ENCODE measurements around the gene CCNG2. TPM values are rescaled to one million over a fixed set of nuclear protein-coding genes. Genes with fewer than 3 reads are reported as not detected.

CCNG2 gene
- total RNA-seq, 1 experiment from 2014 or later: 34.1 TPM

- H3K4me3 ChIP-seq (replicated peaks in 1 of 2; ENCODE audit: low read depth in 1 of 2, low read length in 2 of 2): no peak overlapping the region
- ChIA-PET CTCF (no interaction called here), POLR2A (no interaction called here), RAD21 (ENCODE audit: low non-redundant PET in 1 of 2, low total read pairs in 2 of 2, uncharacterized antibody in 2 of 2, unreplicated experiment in 2 of 2) (no interaction called here)
- H3K4me2 ChIP-seq (ENCODE audit: low read length): no peak overlapping the region
- no peaks in the 10 kb centered on the region for H3K4me1 ChIP-seq (ENCODE audit: control insufficient read depth in 1 of 2, insufficient read depth in 2 of 2, low read length in 2 of 2)
- no peak for DNase-seq (ENCODE audit: low read depth, low spot score)
- intact Hi-C loops (cut with micrococcal nuclease): no loop called here
- H3K27ac ChIP-seq (ENCODE audit: low read depth, low read length): no peak overlapping the region
- H4K20me1 ChIP-seq (ENCODE audit: insufficient read depth): no peaks in the 10 kb centered on the region
- no peak overlapping the region for H2AFZ ChIP-seq (ENCODE audit: low read depth, low read length, poor library complexity, severe bottlenecking)
- H3K27me3 ChIP-seq (ENCODE audit: insufficient read depth, low read length): no peaks in the 10 kb centered on the region
- no peak overlapping the region for H3K9ac ChIP-seq (ENCODE audit: low read length)
- no peaks in the 10 kb centered on the region for H3K9me3 ChIP-seq (ENCODE audit: control insufficient read depth in 1 of 2, insufficient read depth in 1 of 2, low read depth in 1 of 2, low read length in 2 of 2)
- TF ChIP-seq POLR2A (IDR thresholded peaks at IDR 0.05; ENCODE audit: borderline replicate concordance, extremely low read depth, insufficient read depth, insufficient read length) (no peak), POLR2AphosphoS5 (IDR thresholded peaks at IDR 0.05; ENCODE audit: low read depth, low read length) (no peak), YY1 (IDR thresholded peaks at IDR 0.05; ENCODE audit: extremely low read depth, insufficient replicate concordance, low read depth, low read length) (no peak), ELF1 (IDR thresholded peaks at IDR 0.05; ENCODE audit: borderline replicate concordance, low read depth) (no peak)
- no peaks in the 10 kb centered on the region for H3K9me2 ChIP-seq (ENCODE audit: insufficient read depth)
- H3K36me3 ChIP-seq (ENCODE audit: control insufficient read depth in 1 of 2, insufficient read depth in 2 of 2, low read length in 2 of 2): no peaks in the 10 kb centered on the region
- BruUV-seq (replicated peaks): no TSS peak
- no peaks in the 10 kb centered on the region for H3K79me2 ChIP-seq (ENCODE audit: insufficient read depth, low read length)
- ATAC-seq: no peak
Measured at GRCh38 chr4:77147079-77147782, 9.8 kb upstream of the CCNG2 start.

- BruUV-seq (replicated peaks): no TSS peak
- H3K9me2 ChIP-seq (ENCODE audit: insufficient read depth): no peaks in the 10 kb centered on the region
- TF ChIP-seq POLR2AphosphoS5 (IDR thresholded peaks at IDR 0.05; ENCODE audit: low read depth, low read length) (no peak), ELF1 (IDR thresholded peaks at IDR 0.05; ENCODE audit: borderline replicate concordance, low read depth) (no peak), EZH2phosphoT487 (IDR thresholded peaks at IDR 0.05; ENCODE audit: borderline replicate concordance) (no peak), YY1 (IDR thresholded peaks at IDR 0.05; ENCODE audit: extremely low read depth, insufficient replicate concordance, low read depth, low read length) (no peak)
- DNase-seq (ENCODE audit: low read depth, low spot score) (no peak), ATAC-seq (no peak)
- no peaks in the 10 kb centered on the region for H4K20me1 ChIP-seq (ENCODE audit: insufficient read depth)
- H3K36me3 ChIP-seq (ENCODE audit: control insufficient read depth in 1 of 2, insufficient read depth in 2 of 2, low read length in 2 of 2): no peaks in the 10 kb centered on the region
- H3K9me3 ChIP-seq (ENCODE audit: control insufficient read depth in 1 of 2, insufficient read depth in 1 of 2, low read depth in 1 of 2, low read length in 2 of 2): no peaks in the 10 kb centered on the region
- no peaks in the 10 kb centered on the region for H3K27me3 ChIP-seq (ENCODE audit: insufficient read depth, low read length)
- H3K79me2 ChIP-seq (ENCODE audit: insufficient read depth, low read length): no peaks in the 10 kb centered on the region
- no peaks in the 10 kb centered on the region for H3K4me1 ChIP-seq (ENCODE audit: control insufficient read depth in 1 of 2, insufficient read depth in 2 of 2, low read length in 2 of 2)
- POLR2A ChIA-PET: no interaction called here
- no peak overlapping the region for H3K4me3 ChIP-seq (replicated peaks in 1 of 2; ENCODE audit: low read depth in 1 of 2, low read length in 2 of 2)
- RAD21 ChIA-PET (ENCODE audit: low non-redundant PET in 1 of 2, low total read pairs in 2 of 2, uncharacterized antibody in 2 of 2, unreplicated experiment in 2 of 2): no interaction called here
- H3K9ac ChIP-seq (ENCODE audit: low read length): no peak overlapping the region
- H3K4me2 ChIP-seq (ENCODE audit: low read length): no peak overlapping the region
- CTCF ChIA-PET: no interaction called here
- no peak overlapping the region for H2AFZ ChIP-seq (ENCODE audit: low read depth, low read length, poor library complexity, severe bottlenecking)
- H3K27ac ChIP-seq (ENCODE audit: low read depth, low read length): no peak overlapping the region
- intact Hi-C loops (cut with micrococcal nuclease): no loop called here
Measured at GRCh38 chr4:77148078-77148477, 8.9 kb upstream of the CCNG2 start.
